Measurements from ENCODE around the gene PRPF38B.
"Not testable (repeated sequence)": the region's sequence is repeated elsewhere in the genome, so short reads cannot be mapped to it uniquely, and the experiment has no call there.

Gene PRPF38B

DNA sequence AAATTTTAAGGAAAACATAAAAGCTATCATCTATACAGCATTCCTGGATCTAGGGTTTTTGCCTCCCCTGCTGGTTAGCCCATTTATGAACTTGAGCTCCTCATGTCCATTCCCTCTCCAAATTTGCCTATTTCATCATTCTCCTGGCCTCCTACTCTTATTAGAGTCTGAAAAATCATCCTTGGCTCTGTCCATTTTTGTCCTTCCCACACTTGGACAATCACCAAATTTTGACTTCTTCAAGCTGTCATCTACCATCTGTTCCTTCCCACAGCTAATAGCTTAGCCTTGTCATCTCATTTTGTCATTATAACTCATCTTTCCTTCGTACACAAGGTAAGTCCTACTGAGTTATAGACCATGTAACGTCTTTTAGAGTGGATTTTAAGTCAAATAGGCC, 29.0 kb upstream of the PRPF38B start:
- Histone ChIP-seq H3K36me3 (ENCODE audit: control insufficient read depth, insufficient read depth, low read length) (no peaks in the 10 kb centered on the region), H3K9me3 (ENCODE audit: control insufficient read depth, insufficient read depth, low read depth, low read length) (no peaks in the 10 kb centered on the region), H3K27me3 (ENCODE audit: control insufficient read depth, insufficient read depth, low read length) (peaks cover 25% of the 10 kb centered on the region), H3K4me1 (ENCODE audit: control insufficient read depth, insufficient read depth, low read length) (peaks cover 4% of the 10 kb centered on the region; the same call in 1 of the 2 replicates), H3K27ac (ENCODE audit: low read depth, low read length) (no peak overlapping the region), H3K9ac (ENCODE audit: low read length) (no peak overlapping the region), H3K4me3 (ENCODE audit: low read depth, low read length) (no peak overlapping the region)

DNA sequence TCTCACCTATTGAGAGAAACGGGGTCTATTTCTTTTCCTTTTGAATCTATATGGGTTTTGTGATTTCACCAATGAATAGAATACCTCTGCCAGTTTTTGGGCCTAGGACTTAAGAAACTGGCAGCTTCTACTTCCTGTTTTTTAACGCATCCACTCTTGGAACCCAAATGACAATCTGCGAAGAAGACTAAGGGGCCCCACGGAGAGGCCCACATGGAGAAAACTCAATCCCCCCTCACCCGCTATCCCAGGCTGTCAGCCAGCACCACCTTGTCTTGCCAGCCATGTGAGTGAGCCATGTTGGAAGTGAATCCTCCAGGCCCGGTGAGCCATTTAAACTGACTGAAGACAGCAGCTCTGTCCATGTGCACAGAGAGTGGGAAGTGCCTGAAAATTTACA, 27.6 kb upstream of the PRPF38B start:
- Histone ChIP-seq H3K9ac (ENCODE audit: low read length) (no peak overlapping the region), H3K27ac (ENCODE audit: low read depth, low read length) (no peak overlapping the region), H3K4me1 (ENCODE audit: control insufficient read depth, insufficient read depth, low read length) (peaks cover 4% of the 10 kb centered on the region; the same call in 1 of the 2 replicates), H3K27me3 (ENCODE audit: control insufficient read depth, insufficient read depth, low read length) (peaks cover 25% of the 10 kb centered on the region), H3K9me3 (ENCODE audit: control insufficient read depth, insufficient read depth, low read depth, low read length) (no peaks in the 10 kb centered on the region), H3K4me3 (ENCODE audit: low read depth, low read length) (no peak overlapping the region), H3K36me3 (ENCODE audit: control insufficient read depth, insufficient read depth, low read length) (no peaks in the 10 kb centered on the region)

DNA sequence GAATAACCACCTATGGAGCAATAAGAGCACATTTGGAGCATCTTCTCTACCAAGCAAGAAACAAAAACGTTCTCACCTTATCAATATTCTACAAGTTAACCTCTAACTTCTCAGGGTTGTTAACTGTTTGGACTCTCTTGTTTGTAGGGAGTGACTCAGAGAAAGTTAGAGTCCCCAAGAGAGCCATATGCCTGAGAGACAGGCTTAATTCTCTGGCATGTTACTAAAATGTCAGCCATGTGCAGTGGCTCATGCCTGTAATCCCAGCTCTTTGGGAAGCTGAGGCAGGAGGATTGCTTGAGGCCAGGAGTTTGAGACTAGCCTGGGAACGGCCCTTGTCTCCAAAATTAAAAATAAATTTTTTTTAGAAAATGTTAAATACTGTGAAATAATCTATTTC, 27.0 kb upstream of the PRPF38B start:
- Histone ChIP-seq H3K36me3 (ENCODE audit: control insufficient read depth, insufficient read depth, low read length) (no peaks in the 10 kb centered on the region), H3K27ac (ENCODE audit: low read depth, low read length) (no peak overlapping the region), H3K9me3 (ENCODE audit: control insufficient read depth, insufficient read depth, low read depth, low read length) (no peaks in the 10 kb centered on the region), H3K4me3 (ENCODE audit: low read depth, low read length) (no peak overlapping the region), H3K9ac (ENCODE audit: low read length) (no peak overlapping the region), H3K4me1 (ENCODE audit: control insufficient read depth, insufficient read depth, low read length) (peaks cover 4% of the 10 kb centered on the region; the same call in 1 of the 2 replicates), H3K27me3 (ENCODE audit: control insufficient read depth, insufficient read depth, low read length) (peaks cover 25% of the 10 kb centered on the region)

DNA sequence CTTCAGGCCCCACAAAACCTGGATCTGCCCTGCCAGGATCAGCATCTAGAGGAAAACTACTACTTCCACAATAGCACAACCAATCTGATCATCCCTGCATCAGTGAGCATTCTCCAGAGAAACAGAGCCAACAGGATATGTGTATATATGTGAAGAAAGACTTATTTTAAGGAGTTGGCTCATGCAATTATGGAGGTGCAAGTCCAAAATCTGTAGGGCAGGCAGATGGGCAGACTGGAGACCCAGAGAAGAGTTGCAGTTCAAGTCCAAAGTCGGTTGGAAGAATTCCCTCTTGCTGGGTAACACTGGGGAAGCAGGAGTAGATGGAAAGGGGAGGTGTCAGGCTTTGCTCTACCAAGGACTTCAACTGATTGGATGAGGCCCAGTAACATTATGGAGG, 26.3 kb upstream of the PRPF38B start:
- Histone ChIP-seq H3K27ac (ENCODE audit: low read depth, low read length) (no peak overlapping the region), H3K4me1 (ENCODE audit: control insufficient read depth, insufficient read depth, low read length) (peaks cover 4% of the 10 kb centered on the region; the same call in 1 of the 2 replicates), H3K9ac (ENCODE audit: low read length) (no peak overlapping the region), H3K27me3 (ENCODE audit: control insufficient read depth, insufficient read depth, low read length) (peaks cover 24% of the 10 kb centered on the region), H3K9me3 (ENCODE audit: control insufficient read depth, insufficient read depth, low read depth, low read length) (no peaks in the 10 kb centered on the region), H3K36me3 (ENCODE audit: control insufficient read depth, insufficient read depth, low read length) (no peaks in the 10 kb centered on the region), H3K4me3 (ENCODE audit: low read depth, low read length) (no peak overlapping the region)

DNA sequence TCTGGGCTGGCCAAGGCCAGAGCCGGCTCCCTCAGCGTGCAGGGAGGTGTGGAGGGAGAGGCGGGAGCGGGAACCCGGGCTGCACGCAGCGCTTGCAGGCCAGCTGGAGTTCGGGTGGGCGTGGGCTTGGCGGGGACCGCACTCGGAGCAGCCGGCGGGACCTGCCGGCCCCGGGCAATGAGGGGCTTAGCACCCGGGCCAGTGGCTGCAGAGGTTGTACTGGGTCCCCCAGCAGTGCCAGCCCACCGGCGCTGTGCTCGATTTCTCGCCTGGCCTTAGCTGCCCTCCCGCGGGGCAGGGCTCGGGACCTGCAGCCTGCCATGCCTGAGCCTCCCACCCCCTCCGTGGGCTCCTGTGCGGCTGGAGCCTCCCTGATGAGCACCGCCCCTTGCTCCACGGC, 24.7 kb upstream of the PRPF38B start:
- H3K4me1 ChIP-seq (ENCODE audit: control insufficient read depth, insufficient read depth, low read length); H3K36me3 ChIP-seq (ENCODE audit: control insufficient read depth, insufficient read depth, low read length); H3K4me3 ChIP-seq (ENCODE audit: low read depth, low read length); H3K9ac ChIP-seq (ENCODE audit: low read length); H3K9me3 ChIP-seq (ENCODE audit: control insufficient read depth, insufficient read depth, low read depth, low read length); H3K27me3 ChIP-seq (ENCODE audit: control insufficient read depth, insufficient read depth, low read length); H3K27ac ChIP-seq (ENCODE audit: low read depth, low read length): not testable (repeated sequence)

DNA sequence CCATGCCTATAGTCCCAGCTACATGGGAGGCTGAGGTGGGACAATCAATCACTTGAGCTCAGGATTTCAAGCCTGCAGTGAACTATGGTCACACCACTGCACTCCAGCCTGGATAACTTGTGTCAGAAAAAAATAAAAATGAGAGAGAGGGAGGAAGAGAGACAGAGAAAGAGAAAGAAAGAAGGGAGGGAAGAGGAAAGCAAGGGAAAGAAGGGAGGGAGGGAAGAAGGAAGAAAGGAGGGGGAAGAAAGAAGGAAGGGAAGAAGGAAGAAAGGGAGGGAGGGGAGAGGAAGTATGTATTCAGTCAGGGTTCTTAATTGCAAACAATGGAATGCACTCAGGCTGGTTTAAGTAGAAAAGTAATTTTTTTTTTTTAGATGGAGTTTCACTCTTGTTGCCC, 23.3 kb upstream of the PRPF38B start:
- Histone ChIP-seq H3K27ac (ENCODE audit: low read depth, low read length) (no peak overlapping the region), H3K4me1 (ENCODE audit: control insufficient read depth, insufficient read depth, low read length) (no peaks in the 10 kb centered on the region), H3K9ac (ENCODE audit: low read length) (no peak overlapping the region), H3K4me3 (ENCODE audit: low read depth, low read length) (no peak overlapping the region), H3K9me3 (ENCODE audit: control insufficient read depth, insufficient read depth, low read depth, low read length) (no peaks in the 10 kb centered on the region), H3K27me3 (ENCODE audit: control insufficient read depth, insufficient read depth, low read length) (no peaks in the 10 kb centered on the region), H3K36me3 (ENCODE audit: control insufficient read depth, insufficient read depth, low read length) (no peaks in the 10 kb centered on the region)

DNA sequence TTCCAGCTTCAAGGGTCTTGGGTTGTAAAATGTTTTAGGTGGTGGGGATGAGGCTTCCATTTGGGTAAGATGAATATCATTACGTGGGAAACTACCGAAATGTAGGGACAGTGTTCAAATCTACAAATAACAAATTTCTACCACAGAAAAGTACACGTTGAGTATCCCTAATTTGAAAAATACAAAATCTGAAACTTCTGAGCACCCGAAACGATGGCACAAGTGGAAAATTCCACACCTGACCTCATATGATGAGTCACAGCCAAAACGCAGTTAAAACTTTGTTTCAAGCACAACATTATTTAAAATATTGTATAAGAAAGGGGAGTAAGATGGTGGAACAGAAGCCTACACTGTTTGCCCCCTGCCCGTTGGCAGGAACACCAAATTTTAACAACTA, 22.4 kb upstream of the PRPF38B start:
- Histone ChIP-seq H3K9me3 (ENCODE audit: control insufficient read depth, insufficient read depth, low read depth, low read length) (no peaks in the 10 kb centered on the region), H3K9ac (ENCODE audit: low read length) (no peak overlapping the region), H3K36me3 (ENCODE audit: control insufficient read depth, insufficient read depth, low read length) (no peaks in the 10 kb centered on the region), H3K27ac (ENCODE audit: low read depth, low read length) (no peak overlapping the region), H3K4me3 (ENCODE audit: low read depth, low read length) (no peak overlapping the region), H3K4me1 (ENCODE audit: control insufficient read depth, insufficient read depth, low read length) (no peaks in the 10 kb centered on the region), H3K27me3 (ENCODE audit: control insufficient read depth, insufficient read depth, low read length) (no peaks in the 10 kb centered on the region)

DNA sequence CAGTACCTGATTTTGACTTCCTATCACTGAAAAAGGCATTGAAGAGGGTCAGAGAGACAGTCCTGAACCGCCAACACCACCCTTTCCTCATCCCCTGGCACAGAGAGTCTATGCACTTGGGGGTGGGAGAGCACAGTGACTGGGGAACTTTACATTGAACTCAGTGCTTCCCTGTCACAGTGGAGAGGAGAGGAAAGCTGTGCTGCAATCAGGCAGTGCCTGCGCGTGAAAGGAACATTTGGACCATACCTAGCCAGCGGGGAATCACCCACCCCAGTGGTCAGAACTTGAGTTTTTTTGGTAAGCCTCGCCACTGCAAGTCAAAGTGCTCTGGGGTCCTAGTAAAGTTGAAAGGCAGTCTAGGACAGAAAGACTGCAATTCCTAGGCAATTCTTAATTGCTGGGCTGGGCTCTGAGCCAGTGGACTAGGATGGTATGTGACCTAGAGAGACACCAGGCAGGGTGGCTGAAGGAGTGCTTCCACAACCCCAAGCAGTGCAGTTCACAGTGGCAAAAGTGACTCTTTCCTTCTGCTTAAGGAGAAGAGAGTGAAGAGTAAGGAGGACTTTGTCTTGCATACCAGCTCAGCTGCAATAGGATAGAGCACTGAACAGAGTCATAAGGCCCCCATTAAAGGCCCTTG, 21.9 kb upstream of the PRPF38B start:
- Histone ChIP-seq H3K27ac (ENCODE audit: low read depth, low read length) (no peak overlapping the region), H3K4me3 (ENCODE audit: low read depth, low read length) (no peak overlapping the region), H3K9me3 (ENCODE audit: control insufficient read depth, insufficient read depth, low read depth, low read length) (no peaks in the 10 kb centered on the region), H3K4me1 (ENCODE audit: control insufficient read depth, insufficient read depth, low read length) (no peaks in the 10 kb centered on the region), H3K27me3 (ENCODE audit: control insufficient read depth, insufficient read depth, low read length) (no peaks in the 10 kb centered on the region), H3K9ac (ENCODE audit: low read length) (no peak overlapping the region), H3K36me3 (ENCODE audit: control insufficient read depth, insufficient read depth, low read length) (no peaks in the 10 kb centered on the region)

DNA sequence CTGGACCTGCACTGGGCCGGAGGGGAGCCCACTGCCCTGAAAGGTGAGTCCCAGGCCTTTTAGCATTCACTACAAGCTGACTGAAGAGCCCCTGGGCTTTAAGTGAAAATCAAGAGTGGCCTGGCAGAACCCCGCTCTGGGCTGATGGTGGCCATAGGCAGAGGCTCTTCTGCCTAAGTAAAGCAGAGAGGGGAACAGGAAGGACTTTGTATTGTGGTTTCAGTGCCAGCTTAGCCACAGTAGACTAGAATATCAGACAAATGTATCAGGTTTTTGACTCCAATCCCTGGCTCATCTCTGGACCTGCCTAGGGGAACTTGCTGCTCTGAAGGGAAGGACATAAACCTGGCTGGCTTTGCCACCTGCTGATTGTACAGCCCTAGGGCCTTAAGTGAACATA, 21.0 kb upstream of the PRPF38B start:
- no peaks in the 10 kb centered on the region for H3K4me1 ChIP-seq (ENCODE audit: control insufficient read depth, insufficient read depth, low read length)
- H3K4me3 ChIP-seq (ENCODE audit: low read depth, low read length), result no peak overlapping the region
- H3K27me3 ChIP-seq (ENCODE audit: control insufficient read depth, insufficient read depth, low read length), result no peaks in the 10 kb centered on the region
- H3K9ac ChIP-seq (ENCODE audit: low read length), result no peak overlapping the region
- H3K27ac ChIP-seq (ENCODE audit: low read depth, low read length), result no peak overlapping the region
- H3K36me3 ChIP-seq (ENCODE audit: control insufficient read depth, insufficient read depth, low read length), result no peaks in the 10 kb centered on the region
- H3K9me3 ChIP-seq (ENCODE audit: control insufficient read depth, insufficient read depth, low read depth, low read length), result no peaks in the 10 kb centered on the region

DNA sequence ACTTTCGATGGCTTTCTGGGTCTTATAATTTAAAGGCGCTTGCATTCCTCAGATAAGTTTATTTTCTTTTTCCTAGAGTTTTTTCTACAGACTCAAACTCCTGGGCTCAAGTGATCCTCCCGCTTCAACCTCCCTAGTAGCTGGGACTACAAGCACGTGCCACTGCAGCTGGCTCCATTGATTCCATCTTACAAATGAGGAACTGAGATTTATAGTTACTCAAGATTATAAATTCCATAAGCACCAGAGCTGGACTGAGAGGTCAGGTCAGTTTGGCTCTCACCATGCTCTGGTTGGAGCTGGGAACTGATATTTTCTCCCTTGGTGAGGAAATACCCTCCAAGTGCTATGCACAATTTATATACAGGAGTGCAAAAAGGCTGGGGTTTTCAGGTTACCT, 13.4 kb upstream of the PRPF38B start:
- peaks cover 9% of the 10 kb centered on the region for H3K4me1 ChIP-seq (ENCODE audit: control insufficient read depth, insufficient read depth, low read length)
- no peak overlapping the region for H3K9ac ChIP-seq (ENCODE audit: low read length)
- H3K27ac ChIP-seq (ENCODE audit: low read depth, low read length), result no peak overlapping the region
- H3K27me3 ChIP-seq (ENCODE audit: control insufficient read depth, insufficient read depth, low read length), result no peaks in the 10 kb centered on the region
- 0 out of 2 replicates have a peak, but pooled peaks cover 2% of the 10 kb centered on the region for H3K9me3 ChIP-seq (ENCODE audit: control insufficient read depth, insufficient read depth, low read depth, low read length)
- H3K36me3 ChIP-seq (ENCODE audit: control insufficient read depth, insufficient read depth, low read length), result no peaks in the 10 kb centered on the region
- no peak overlapping the region for H3K4me3 ChIP-seq (ENCODE audit: low read depth, low read length)

DNA sequence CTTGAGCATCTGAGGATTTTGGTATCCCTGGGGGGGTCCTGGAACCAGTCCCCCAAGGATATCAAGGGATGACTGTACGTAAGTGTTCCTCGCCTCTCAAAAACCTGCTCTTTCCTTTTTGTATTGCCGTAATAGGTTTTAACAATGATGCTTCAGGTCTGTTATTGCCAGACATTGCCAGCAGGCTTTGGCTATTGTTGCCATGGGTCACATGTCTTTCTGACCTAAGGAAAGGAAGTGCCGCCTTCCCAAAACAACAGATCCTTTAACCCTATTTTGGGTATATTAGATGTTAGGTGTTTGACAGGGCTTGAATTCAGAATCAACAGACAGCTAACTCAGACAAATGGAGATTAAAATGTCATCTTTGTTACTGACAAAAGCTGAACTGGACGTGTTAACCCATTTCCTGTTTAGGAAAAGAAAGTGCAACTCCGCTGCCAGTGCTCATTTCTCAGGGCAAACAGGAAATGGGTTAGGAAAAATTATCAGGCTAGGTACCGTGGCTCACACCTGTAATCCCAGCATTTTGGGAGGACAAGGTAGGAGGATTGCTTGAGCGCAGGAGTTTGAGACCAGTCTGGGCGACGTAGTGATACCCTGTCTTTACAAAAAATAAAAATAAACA, 12.4 kb upstream of the PRPF38B start:
- Histone ChIP-seq H3K4me3 (ENCODE audit: low read depth, low read length) (no peak overlapping the region), H3K9ac (ENCODE audit: low read length) (no peak overlapping the region), H3K36me3 (ENCODE audit: control insufficient read depth, insufficient read depth, low read length) (no peaks in the 10 kb centered on the region), H3K4me1 (ENCODE audit: control insufficient read depth, insufficient read depth, low read length) (peaks cover 9% of the 10 kb centered on the region), H3K27me3 (ENCODE audit: control insufficient read depth, insufficient read depth, low read length) (no peaks in the 10 kb centered on the region), H3K27ac (ENCODE audit: low read depth, low read length) (no peak overlapping the region), H3K9me3 (ENCODE audit: control insufficient read depth, insufficient read depth, low read depth, low read length) (0 out of 2 replicates have a peak, but pooled peaks cover 2% of the 10 kb centered on the region)

Measured in HUES6 (cell line).